Right ventricle myocardium superior (tissue), 1 donor: Measurements from ENCODE around the gene VAPA. TPM values are rescaled to one million over a fixed set of nuclear protein-coding genes. Genes with fewer than 3 reads are reported as not detected.
A peak's percentile ranks its signal among the peaks of the same experiment; 100 is the strongest.

Experiments
- ATAC-seq: fragments of 200-7000 bp; cut with Tn5 transposase; one replicate; pipeline ENCODE4 v1.9.1; 2020; ENCODE audit warnings: mild to moderate bottlenecking; ENCODE audit not compliant: poor library complexity
- DNase-seq: peaks from one replicate; pipeline ENCODE4 v3.0.0-alpha.2; 2020
- intact Hi-C: fragments of 100-400 bp; cut with DNase I; formaldehyde crosslinking; loops from one replicate; pipeline ENCODE4 v1.11.2; 2022
- long read RNA-seq: library from polyadenylated mRNA; unstranded; transcript quantifications from one replicate; pipeline ENCODE4 v2.0.0, GENCODE V29; 2021
- total RNA-seq: library from RNA; stranded (reverse); fragmentation: NEBNext Ultra II Directional; extraction: Animal tissue kit (Norgen Biotek cat#: 25700); gene quantifications from one replicate; pipeline ENCODE4 v1.2.1, GENCODE V29; 2021
- donor health status: DM: no; HTN: yes; CAD: no; lungs with severe emphysema.

The VAPA gene
- total RNA-seq: 189 TPM
- long read RNA-seq, full-length matches to known transcripts: 456 of 482 reads
- long read RNA-seq, partial matches to known transcripts: 0 of 482 reads
- long read RNA-seq, other reads (novel, unspliced or antisense): 26 of 482 reads

GRCh38 chr18:9913526-9914333, at the start of gene VAPA:
TSS of gene VAPA (plus strand) at chr18:9914016. CDS start at chr18:9914257, 241 bp downstream.
- peak; percentile 97 for ATAC-seq
- intact Hi-C loops: loop anchor here (10.0 kb wide), 1 partner anchor 89 kb away; no protein-coding TSS in a partner anchor
- peak; percentile 97 for DNase-seq

- ATAC-seq: no peak
- intact Hi-C loops: no loop called here
- no peak for DNase-seq
Measured at GRCh38 chr18:9865764-9866490, 47.9 kb upstream of the VAPA start.

- intact Hi-C loops: no loop called here
Measured at GRCh38 chr18:9866627-9867026, 47.2 kb upstream of the VAPA start.

GRCh38 chr18:9867071-9867594, 46.7 kb upstream of the VAPA start:
- no peak for ATAC-seq
- no peak for DNase-seq
- intact Hi-C loops: no loop called here

More at GRCh38 chr18:9866627-9867026, 47.2 kb upstream of the VAPA start:
- no peak for DNase-seq
- ATAC-seq: no peak

GRCh38 chr18:9868857-9869714, 44.7 kb upstream of the VAPA start:
- DNase-seq (no peak), ATAC-seq (no peak)
- intact Hi-C loops: no loop called here

GRCh38 chr18:9869715-9870430, 43.9 kb upstream of the VAPA start:
- ATAC-seq (no peak), DNase-seq (no peak)
- intact Hi-C loops: no loop called here

GRCh38 chr18:9870431-9871008, 43.3 kb upstream of the VAPA start:
- intact Hi-C loops: no loop called here
- no peak for ATAC-seq
- no peak for DNase-seq

- intact Hi-C loops: no loop called here
- ATAC-seq: no peak
- DNase-seq: no peak
Measured at GRCh38 chr18:9871244-9871746, 42.5 kb upstream of the VAPA start.

GRCh38 chr18:9872823-9873222, 41.0 kb upstream of the VAPA start:
- intact Hi-C loops: no loop called here
- ATAC-seq: peak; percentile 50
- no peak for DNase-seq

GRCh38 chr18:9874728-9875127, 39.1 kb upstream of the VAPA start:
- no peak for ATAC-seq
- no peak for DNase-seq
- intact Hi-C loops: no loop called here

- no peak for DNase-seq
- intact Hi-C loops: no loop called here
- no peak for ATAC-seq
Measured at GRCh38 chr18:9876212-9876866, 37.5 kb upstream of the VAPA start.

- peak; percentile 71 for ATAC-seq
Measured at GRCh38 chr18:9876867-9877654, 36.8 kb upstream of the VAPA start.

GRCh38 chr18:9877655-9878014, 36.2 kb upstream of the VAPA start:
- DNase-seq: no peak
- ATAC-seq: no peak
- intact Hi-C loops: no loop called here

More at GRCh38 chr18:9876867-9877654, 36.8 kb upstream of the VAPA start:
- no peak for DNase-seq
- intact Hi-C loops: no loop called here

GRCh38 chr18:9878095-9878494, 35.7 kb upstream of the VAPA start:
- ATAC-seq (no peak), DNase-seq (no peak)
- intact Hi-C loops: no loop called here

- intact Hi-C loops: no loop called here
- ATAC-seq (no peak), DNase-seq (no peak)
Measured at GRCh38 chr18:9878783-9879242, 35.0 kb upstream of the VAPA start.

- ATAC-seq (no peak), DNase-seq (no peak)
- intact Hi-C loops: no loop called here
Measured at GRCh38 chr18:9884090-9884489, 29.7 kb upstream of the VAPA start.
